ENCODE results near the gene MBNL2.

Gene MBNL2

GRCh38 chr13:97211300-97211699 is 10.8 kb upstream of the MBNL2 start:
- peak in 2 of 56 donors; percentile 25 for DNase-seq

GRCh38 chr13:97212004-97212403 is 10.1 kb upstream of the MBNL2 start:
- peak in 15 of 56 donors; percentile 9 to 65 (median 34) for DNase-seq

GRCh38 chr13:97212601-97213040 is 9.5 kb upstream of the MBNL2 start:
- DNase-seq, result peak in 11 of 56 donors; percentile 9 to 56 (median 20)

GRCh38 chr13:97214921-97215320 is 7.2 kb upstream of the MBNL2 start:
- no peak for DNase-seq

GRCh38 chr13:97215325-97215724 is 6.8 kb upstream of the MBNL2 start:
- no peak for DNase-seq

GRCh38 chr13:97219226-97219625 is 2.9 kb upstream of the MBNL2 start:
- no peak for DNase-seq

GRCh38 chr13:97220151-97220900 is 1.8 kb upstream of the MBNL2 start:
- DNase-seq, result no peak

GRCh38 chr13:97221046-97221445 is 1.1 kb upstream of the MBNL2 start:
- DNase-seq, result no peak

- no peak for DNase-seq
These were observed 667 bp upstream of the MBNL2 start for GRCh38 chr13:97221466-97221865.

GRCh38 chr13:97223037-97223710 is 1.0 kb downstream of the MBNL2 start:
- DNase-seq, result no peak

GRCh38 chr13:97223711-97224541 is 1.8 kb downstream of the MBNL2 start:
- peak in 30 of 56 donors; percentile 2 to 67 (median 39) for DNase-seq

GRCh38 chr13:97224544-97225300 is 2.6 kb downstream of the MBNL2 start:
- DNase-seq, result peak in 3 of 56 donors; percentile 13 to 24 (median 17)

GRCh38 chr13:97225533-97225932 is 3.4 kb downstream of the MBNL2 start:
- DNase-seq, result no peak

GRCh38 chr13:97226013-97226412 is 3.9 kb downstream of the MBNL2 start:
- peak in 1 of 56 donors; percentile 12 for DNase-seq

- peak in 1 of 56 donors; percentile 19 for DNase-seq
These were observed 4.9 kb downstream of the MBNL2 start for GRCh38 chr13:97226788-97227627.

- no peak for DNase-seq
These were observed 6.9 kb downstream of the MBNL2 start for GRCh38 chr13:97228850-97229521.

- no peak for DNase-seq
These were observed 7.6 kb downstream of the MBNL2 start for GRCh38 chr13:97229699-97230098.

- DNase-seq, result peak in 1 of 56 donors; percentile 41
These were observed 9.1 kb downstream of the MBNL2 start for GRCh38 chr13:97231118-97231828.

GRCh38 chr13:97231829-97232196 is 9.7 kb downstream of the MBNL2 start:
- no peak for DNase-seq
